ENCODE data around the gene DFFB. TPM values are rescaled to one million over a fixed set of nuclear protein-coding genes. Genes with fewer than 3 reads are reported as not detected.

DFFB gene
- total RNA-seq (2022; extraction: Qiagen RNA extraction): 3.1 to 4.1 TPM (median 3.5 TPM) in 5 replicates

GRCh38 chr1:3856923-3857790 lies at the start of gene DFFB, which contains the start of gene CEP104:
TSS of gene DFFB (plus strand) at chr1:3857476. CDS start at chr1:3857604, 128 bp downstream.
TSS of gene CEP104 (minus strand) at chr1:3857211. CDS start at chr1:3852407, 4,804 bp downstream.

GRCh38 chr1:3900150-3900968 lies 43.1 kb downstream of the DFFB start, which contains the start of gene C1orf174:
TSS of gene C1orf174 (minus strand) at chr1:3900272. CDS start at chr1:3900186, 86 bp downstream.

Other genes starting within 250 kb of the DFFB start
- gene MEGF6, start 246.0 kb upstream of the DFFB start, total RNA-seq (2022; extraction: Qiagen RNA extraction): 6.7 to 11.2 TPM (median 8.8 TPM) in 5 replicates
- 27.6 to 30.3 TPM (median 29.1 TPM) in 5 replicates for gene TPRG1L, start 232.5 kb upstream of the DFFB start, total RNA-seq (2022; extraction: Qiagen RNA extraction)
- 16.2 to 19.9 TPM (median 17.4 TPM) in 5 replicates for gene WRAP73, start 207.4 kb upstream of the DFFB start, total RNA-seq (2022; extraction: Qiagen RNA extraction)
- 0.61 to 0.81 TPM (median 0.64 TPM) in 5 replicates for gene TP73, start 205.0 kb upstream of the DFFB start, total RNA-seq (2022; extraction: Qiagen RNA extraction)
- gene CCDC27, start 105.0 kb upstream of the DFFB start, total RNA-seq (2022; extraction: Qiagen RNA extraction): not detected in 5 replicates
- 0.41 to 1.5 TPM (median 0.71 TPM) in 5 replicates for gene SMIM1, start 84.7 kb upstream of the DFFB start, total RNA-seq (2022; extraction: Qiagen RNA extraction)
- gene LRRC47, start 61.0 kb upstream of the DFFB start, total RNA-seq (2022; extraction: Qiagen RNA extraction): 29.9 to 34.0 TPM (median 33.3 TPM) in 5 replicates
- 16.7 to 17.9 TPM (median 17.8 TPM) in 5 replicates for gene CEP104, start 265 bp upstream of the DFFB start, total RNA-seq (2022; extraction: Qiagen RNA extraction)
- 22.4 to 26.0 TPM (median 23.5 TPM) in 5 replicates for gene C1orf174, start 42.8 kb downstream of the DFFB start, total RNA-seq (2022; extraction: Qiagen RNA extraction)